Skeletal muscle cell (primary cell): ENCODE data around the gene TRAK1.

Experiments
- DNase-seq: peaks from one replicate; pipeline ENCODE4 v3.0.0-alpha.2; 2010; ENCODE audit warnings: low read depth
- H3K4me3 ChIP-seq: 2 replicates; pipeline ENCODE4 v1.5.1; 2011; ENCODE audit warnings: low read depth, mild to moderate bottlenecking, control low read depth, low read length, moderate library complexity

TRAK1 gene

DNA sequence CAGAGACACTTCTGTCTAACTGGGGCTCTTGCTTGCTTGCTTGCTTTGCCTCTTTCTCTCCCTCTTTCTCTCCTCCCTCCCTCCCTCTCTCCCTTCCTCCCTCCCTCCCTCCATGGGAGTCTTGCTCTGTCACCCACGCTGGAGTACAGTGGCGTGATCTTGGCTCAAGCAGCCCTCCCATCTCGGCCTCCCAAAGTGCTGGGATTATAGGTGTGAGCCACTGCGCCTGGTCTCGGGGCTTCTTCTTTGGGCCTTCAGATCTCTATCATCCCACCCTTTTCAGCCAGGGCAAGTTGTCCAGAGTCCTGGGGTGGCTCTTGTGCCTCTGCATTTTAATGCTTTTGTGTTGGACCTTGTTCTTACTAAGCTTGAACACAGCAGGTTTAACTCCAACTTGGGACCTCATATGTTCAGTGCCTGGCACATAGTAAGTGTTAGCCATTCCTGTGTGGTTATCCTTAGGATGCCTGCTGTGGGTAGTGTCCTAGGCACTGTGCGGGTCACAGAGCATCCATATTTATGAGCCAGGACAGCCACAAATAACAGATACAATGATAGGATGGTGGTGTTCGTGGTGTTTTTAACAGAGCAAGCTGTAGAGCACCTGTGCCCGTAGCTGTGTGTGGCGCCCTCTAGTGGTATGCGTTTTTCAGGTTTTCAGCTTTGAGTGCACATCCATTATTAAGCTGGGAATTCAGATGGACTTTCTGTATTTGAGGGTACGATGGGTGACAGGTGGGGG lies 99.7 kb downstream of the TRAK1 start:
- no peak overlapping the region for H3K4me3 ChIP-seq
- DNase-seq, result no peak

DNA sequence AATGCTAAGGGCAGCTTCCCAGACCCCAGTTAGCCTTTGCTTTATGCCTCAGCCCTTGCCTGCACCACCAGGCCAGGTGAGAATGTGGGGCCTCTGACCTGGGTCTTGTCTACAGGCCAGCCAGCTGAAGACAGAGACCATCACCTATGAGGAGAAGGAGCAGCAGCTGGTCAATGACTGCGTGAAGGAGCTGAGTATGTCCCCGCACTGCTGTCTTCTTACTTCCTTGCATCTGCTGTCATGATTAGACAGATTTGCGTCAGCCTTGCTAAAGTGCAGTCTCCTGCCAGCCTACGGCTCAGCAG lies 100.2 kb downstream of the TRAK1 start:
- DNase-seq, result no peak
- H3K4me3 ChIP-seq, result no peak overlapping the region

DNA sequence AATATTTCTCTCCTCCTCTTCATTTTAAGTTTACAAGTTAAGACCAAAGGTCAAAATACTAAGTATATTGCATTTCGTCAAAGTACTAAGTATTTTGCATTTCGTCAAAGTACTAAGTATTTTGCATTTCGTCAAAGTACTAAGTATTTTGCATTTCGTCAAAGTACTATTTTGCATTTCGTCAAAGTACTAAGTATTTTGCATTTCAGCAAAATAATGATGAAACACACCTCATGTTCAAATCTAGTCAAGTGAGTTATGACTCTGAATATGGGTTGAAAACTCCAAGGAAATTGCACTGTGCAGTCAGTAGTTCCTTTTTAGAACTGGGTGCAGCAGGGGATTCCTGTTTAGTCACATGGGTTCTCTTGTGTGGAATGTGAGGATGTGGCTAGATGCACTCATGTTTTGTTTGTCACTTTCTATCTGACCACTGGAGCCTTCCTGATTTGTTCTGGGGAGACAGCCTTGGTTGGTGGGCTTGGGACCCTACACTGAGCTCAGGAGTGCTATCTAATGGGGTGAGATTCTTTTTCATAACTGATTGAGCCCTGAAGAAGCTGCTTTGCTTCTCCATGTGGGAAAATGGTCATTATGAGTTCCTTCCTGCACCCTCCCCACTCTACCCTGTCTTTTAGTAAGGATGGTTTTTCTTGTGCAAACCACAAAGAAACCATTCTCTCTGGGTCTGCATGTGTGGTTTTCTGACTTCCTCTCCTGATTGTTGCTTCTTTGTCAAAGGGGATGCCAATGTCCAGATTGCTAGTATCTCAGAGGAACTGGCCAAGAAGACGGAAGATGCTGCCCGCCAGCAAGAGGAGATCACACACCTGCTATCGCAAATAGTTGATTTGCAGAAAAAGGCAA lies 101.4 kb downstream of the TRAK1 start:
- H3K4me3 ChIP-seq, result no peak overlapping the region
- no peak for DNase-seq

DNA sequence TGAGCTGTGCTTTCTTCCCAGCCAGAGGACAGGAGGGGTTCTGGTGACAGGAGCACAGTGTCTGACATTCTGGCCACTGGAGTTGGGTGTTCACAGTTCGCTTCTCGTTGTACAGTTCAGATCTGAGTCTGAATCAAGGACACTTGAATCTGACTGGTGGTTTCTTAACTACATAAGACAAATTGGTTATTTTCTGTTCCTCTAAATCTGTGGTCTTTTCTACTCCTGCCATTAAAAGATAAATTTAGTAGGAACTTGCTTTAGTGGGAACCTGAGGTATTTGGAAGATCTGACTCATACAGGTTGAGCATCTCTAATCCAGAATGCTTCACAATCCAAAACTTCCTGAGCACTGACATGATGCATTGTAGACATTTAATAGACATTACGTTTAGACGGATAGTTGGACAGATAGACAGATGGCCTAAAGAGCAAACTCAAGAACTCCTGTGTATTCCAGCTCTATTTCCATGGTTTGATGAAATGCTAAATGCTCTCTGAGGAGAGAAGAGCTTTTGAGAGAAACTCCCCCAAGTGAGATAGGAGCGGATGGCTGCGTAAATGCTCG lies 103.9 kb downstream of the TRAK1 start:
- no peak overlapping the region for H3K4me3 ChIP-seq
- no peak for DNase-seq

DNA sequence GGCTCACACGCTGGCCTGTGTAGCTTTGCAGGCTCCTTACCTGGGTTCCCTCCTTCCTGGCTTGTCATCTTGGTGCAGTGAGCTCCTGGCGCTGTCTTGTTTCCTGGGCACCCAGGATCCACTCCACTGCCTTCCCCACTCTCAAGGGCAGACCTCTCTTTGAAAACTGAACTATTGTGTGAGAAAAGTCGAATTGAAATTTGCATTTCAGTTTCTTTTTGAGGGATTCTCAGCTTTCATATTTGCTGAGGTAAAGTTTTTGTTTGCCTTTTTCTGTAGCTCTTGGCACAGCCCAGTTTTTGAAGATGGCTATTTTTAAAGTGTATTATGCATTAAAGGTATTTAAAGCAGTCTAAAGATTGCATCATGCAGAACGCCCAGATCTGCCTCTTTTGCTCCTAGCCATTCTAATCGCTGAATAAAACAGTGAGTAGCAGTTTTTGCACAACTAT lies 104.7 kb downstream of the TRAK1 start:
- H3K4me3 ChIP-seq, result no peak overlapping the region
- no peak for DNase-seq

DNA sequence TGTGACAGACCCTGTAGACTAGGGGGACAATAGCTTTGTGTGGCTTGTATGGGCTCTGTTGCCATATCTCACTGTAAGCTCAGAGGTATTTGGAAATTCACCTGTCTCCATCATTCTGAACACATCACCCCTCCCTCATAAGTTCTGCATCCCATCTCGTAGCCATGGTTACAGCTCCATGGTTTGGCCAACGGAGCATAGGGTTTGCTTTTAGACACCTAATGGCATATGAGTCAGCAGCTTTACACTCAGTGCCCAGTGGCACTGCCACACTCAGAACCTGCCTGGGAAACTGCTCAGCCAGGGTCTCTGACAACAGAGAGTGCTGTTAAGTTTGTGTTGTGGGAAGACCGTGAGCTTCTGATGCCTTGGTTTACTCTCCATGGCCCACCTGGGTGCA lies 107.6 kb downstream of the TRAK1 start:
- H3K4me3 ChIP-seq, result no peak overlapping the region
- no peak for DNase-seq

DNA sequence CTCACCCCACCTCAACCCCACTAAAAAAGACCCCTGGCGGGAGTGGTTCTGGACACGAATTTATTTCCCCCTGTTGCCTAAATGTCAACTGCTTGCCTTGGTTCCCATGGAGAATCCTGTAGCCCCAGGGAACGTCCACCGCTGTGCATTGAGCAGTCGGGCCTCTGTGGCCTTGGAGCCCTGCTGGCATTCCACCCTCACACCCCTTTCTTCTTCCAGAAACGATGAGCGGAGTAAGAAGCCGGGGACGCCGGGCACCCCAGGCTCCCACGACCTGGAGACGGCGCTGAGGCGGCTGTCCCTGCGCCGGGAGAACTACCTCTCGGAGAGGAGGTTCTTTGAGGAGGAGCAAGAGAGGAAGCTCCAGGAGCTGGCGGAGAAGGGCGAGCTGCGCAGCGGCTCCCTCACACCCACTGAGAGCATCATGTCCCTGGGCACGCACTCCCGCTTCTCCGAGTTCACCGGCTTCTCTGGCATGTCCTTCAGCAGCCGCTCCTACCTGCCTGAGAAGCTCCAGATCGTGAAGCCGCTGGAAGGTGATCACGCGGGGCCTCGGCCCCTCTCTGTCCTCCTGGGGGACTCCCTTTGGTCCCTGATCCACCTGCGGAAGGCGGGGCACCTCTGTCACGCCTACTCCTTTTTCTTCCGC lies 111.2 kb downstream of the TRAK1 start:
- no peak overlapping the region for H3K4me3 ChIP-seq
- DNase-seq, result no peak

DNA sequence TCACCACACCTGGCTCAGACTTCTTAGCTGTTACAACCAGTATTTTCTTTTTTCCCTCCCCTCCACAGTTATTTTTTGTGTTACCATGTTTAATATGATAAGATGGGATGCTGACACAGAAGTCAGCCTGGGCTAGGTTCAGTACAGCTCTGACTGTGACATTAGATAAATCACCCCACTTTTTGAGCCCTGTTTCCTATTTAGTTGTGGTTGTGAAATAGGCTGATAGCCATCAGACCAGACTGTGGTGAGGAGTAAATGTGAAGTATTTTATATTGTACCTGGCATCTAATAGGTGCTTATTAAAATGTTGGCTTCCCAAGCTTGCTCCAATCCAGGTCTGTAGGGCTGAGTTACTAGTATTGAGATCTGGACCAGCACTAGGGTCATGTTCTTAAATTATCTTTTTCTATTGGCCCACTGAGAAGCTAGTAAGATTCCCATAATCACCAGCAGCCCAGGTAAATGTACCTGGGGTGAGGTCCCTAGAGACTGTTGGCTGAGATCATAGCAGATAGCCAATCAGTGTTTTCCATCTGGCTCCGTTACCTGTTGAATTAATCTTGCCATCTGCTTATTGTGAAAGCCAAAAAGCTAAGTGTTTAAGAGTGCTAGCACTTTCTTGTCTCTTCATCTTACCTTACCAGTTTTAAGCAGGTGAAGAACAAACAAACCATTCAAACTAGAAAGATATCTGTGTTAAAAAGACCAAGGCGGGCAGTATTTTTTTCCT lies 113.9 kb downstream of the TRAK1 start:
- no peak overlapping the region for H3K4me3 ChIP-seq
- no peak for DNase-seq

DNA sequence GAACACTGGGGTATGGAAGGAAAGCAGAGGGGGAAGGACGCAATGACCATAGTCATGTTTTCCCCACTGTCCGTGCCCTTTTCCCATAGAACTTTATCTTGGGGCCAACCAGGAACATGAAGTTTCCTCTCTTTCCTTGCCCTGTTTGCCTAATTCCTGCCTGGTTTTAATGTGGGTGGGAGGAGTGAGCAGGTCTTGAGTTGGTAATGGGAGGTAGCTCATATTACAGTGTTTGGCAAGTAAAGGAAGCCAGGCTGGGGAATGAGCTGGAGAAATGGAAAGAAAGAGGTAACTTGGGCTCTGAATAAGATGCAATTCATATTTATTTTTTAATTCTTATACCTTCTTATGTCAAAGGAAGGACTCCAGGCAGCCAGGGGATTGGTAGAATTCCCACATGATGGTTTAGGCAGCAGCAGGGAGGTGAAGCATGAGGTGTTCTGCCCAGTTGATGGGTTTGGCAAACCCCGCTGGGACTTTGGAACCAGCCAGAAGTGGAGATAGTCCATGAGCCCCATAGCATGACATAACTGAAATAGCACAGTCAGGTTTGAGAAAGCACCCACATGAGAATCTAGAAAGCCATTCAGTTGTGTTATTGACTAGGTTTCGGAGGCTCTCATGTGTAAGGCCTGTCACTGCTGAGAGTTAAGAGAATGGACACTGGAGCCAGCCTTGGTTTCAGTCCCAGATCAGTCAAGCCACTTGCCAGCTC lies 114.8 kb downstream of the TRAK1 start:
- no peak for DNase-seq
- H3K4me3 ChIP-seq, result no peak overlapping the region

DNA sequence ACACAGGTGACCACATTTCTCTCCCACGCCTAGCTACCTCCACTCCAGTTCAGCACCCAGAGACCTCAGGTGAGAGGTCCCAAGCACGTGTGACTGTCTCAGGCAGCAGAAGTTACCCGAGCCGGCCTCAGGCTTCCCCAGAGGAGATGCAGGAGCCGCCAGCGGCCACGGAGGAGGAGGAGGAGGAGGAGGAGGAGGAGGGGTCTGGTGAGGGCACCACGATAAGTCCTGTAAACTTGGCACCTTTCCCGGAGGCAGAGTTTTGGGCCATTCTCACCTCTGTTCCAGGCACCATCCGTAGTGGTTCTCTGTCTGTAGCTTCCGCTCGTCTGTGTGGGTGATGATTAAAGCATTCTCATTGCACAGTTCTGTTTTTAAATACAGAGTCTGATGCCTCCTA lies 118.8 kb downstream of the TRAK1 start:
- no peak overlapping the region for H3K4me3 ChIP-seq
- no peak for DNase-seq

DNA sequence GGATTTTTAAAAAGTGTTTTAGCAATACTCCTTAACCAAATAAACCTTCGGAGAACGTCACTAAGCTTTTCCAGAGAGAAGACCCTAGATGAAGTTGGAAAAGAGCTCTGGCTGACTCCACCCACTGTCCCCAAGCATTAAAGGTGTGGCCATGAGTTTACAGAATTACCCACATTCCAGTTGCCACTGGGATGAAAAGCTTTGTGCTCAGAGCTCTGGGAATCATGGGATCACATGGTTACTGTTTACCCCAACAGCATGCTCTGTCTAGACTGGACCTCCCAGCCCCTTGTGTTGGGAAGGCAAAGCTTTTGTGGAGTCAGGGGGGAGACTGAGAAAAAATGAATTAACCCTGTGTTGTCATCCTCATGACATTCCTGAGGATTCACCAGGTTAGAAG lies 119.6 kb downstream of the TRAK1 start:
- DNase-seq, result no peak
- no peak overlapping the region for H3K4me3 ChIP-seq

DNA sequence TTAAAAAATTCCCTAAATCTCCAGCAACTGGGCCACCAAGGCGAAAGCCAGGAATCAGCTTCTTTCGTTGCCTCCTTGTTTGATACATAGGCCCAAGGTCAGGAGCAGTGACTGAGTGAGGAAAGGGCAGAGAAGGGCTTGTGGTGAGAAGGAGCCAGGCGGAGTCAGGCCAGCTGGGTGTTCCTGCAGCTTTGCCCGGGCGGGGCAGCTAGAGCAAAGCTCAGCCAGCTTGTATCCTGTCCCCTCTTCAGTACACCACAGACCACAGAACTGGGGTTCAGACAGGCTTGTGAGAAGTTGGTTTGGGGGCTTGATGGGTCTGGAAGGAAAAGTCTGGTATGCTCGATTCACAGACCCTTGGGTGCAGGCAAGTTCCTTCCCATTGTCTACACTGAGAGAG lies 122.3 kb downstream of the TRAK1 start:
- DNase-seq, result no peak
- H3K4me3 ChIP-seq, result no peak overlapping the region

DNA sequence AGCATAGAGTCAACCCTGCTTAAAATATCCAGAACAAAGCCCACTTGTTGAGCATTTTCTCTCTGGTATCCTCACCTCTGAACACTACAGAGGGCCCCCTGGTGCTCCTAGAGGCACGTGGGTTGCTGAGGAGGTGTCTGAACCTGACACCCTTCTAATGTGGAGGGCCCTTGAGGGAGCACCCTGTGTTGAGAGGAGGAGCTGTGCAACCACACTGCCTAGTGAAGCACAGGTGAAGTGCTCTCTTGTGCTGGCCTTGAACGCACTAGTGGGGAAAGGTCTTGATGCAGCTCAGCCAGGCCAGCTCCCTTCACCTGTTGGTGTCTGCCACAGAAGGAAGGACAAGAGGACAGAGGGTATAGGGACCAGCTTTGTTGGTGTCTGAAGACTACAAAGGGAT lies 122.9 kb downstream of the TRAK1 start:
- no peak for DNase-seq
- no peak overlapping the region for H3K4me3 ChIP-seq

DNA sequence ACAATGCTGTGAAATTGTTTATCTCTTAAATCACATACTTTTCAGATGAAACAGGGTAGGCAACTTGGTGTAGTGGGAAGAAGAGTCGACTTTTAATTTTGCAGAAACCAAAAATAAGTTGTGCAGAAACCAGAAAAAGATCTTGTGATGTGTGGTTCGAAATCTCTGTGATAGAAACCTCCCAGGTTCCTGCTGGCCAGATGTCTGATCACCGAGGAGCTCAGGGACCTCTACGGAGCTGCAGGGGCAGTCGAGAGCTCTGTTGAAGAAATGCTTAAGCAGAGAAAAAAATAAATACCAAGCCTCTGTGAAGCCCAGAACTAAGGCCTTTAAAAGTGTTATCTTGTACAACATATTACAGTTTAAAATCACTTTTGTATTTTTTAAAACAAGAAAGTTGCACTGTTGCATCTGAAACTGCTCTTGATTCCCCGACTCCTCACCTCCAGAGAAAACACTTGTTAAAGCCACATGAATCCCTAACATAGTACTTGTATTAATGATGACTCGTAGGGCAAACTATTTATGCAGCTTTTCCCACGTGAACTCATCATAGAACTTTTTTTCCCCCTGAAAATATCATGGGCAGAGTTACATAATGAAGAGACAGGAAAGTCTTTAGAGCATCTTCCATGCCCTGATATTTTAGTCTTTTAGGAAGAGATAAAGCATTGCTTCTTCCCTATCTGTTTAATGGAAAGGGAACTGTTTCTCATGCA lies 123.6 kb downstream of the TRAK1 start:
- no peak for DNase-seq

DNA sequence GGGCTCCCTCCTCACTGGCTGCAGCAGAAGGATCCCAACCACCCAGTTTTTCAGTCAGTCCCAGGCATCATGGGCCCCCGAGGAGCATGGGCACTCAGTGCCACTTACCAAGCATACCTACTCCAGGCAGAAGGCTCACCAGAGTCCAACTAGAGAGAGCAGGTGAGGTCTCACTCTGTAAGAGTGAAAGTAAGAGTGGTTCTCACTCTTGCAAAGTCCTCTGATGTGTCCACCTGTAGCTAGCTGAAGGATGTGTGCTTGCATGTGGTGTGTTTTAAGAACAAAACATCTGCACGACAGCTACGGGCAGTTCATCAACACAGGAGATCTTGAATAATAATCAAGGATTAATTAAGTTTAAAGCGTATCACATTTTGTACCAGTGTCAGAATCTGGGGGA lies 125.1 kb downstream of the TRAK1 start:
- DNase-seq, result no peak
- no peak overlapping the region for H3K4me3 ChIP-seq

More for the DNA sequence above, 123.6 kb downstream of the TRAK1 start:
- H3K4me3 ChIP-seq, result no peak overlapping the region

DNA sequence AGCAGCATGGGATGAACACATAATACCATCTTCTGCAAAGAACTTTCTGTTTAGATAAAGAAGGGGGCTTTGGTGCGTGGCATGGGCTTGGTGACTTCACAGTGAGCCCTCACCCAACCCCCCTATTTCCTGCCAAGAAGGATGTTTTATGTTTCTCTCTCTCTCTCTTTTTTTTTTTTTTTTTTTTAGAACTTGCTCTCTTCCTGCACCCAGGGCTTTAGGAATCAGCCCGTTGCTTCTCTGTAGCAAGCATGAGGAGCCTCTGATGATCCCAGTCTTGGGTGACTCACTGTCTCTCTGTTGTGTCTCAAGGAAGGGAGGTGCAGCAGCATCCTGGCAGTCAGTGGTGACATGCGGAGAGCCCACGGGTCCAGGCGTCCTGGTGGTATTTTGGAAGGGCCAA lies 125.8 kb downstream of the TRAK1 start:
- H3K4me3 ChIP-seq, result no peak overlapping the region
- DNase-seq, result no peak

DNA sequence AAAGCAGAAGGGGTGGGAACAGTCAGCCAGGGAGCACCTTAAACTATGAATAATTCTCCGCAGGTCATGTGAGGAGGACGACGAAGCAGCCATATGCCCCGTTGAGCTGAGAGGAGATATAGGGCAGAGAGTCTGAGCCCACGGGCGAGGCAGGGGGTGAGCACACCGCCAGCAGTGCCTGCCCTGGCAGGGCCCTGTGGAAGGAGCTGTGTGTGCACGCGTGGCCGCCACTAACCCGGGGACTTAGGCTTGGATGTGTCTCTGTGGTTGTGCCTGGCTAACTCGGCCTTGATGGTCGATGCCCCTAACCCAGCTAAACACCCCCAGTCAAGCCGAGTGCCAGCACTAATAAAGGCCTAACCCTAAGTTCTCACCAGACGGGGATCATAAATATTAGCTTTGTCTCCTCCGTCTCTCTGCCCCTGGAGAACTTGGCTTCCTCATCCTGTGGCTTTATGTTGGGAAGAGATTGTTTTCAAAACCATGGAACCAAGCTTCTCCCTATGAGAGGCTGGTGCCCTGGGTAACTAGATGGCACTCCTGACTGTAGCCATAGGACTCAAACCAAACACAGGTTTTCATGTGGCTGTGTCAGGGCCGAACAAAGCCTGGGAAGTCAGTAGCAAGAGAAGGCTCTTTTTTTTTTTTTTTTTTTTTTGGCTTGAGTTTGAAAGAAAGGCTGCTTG lies 129.4 kb downstream of the TRAK1 start:
- H3K4me3 ChIP-seq, result no peak overlapping the region
- DNase-seq, result no peak
